Heart left ventricle (tissue), 16 donors: ENCODE results near the gene ECM1. TPM values are rescaled to one million over a fixed set of nuclear protein-coding genes. Genes with fewer than 3 reads are reported as not detected.

Source experiments
- ATAC-seq, 4 donors: fragments of 200-7000 bp; cut with Tn5 transposase; one replicate each; pipeline ENCODE4 v1.9.1; 2020 to 2022; ENCODE audit warnings: moderate library complexity in 4 of 4, mild to moderate bottlenecking in 3 of 4, moderate number of reproducible peaks in 1 of 4
- DNase-seq, 5 donors: peaks; one replicate each; pipeline ENCODE4 v3.0.0-alpha.2; 2020
- H3K27ac ChIP-seq, 12 donors: fragments of 200-600 bp; sonication (generic) in 4 of 12; one replicate each; pipeline versions ENCODE4 v1.5.0 to v1.8.0; 2016 to 2022; ENCODE audit warnings: mild to moderate bottlenecking in 2 of 12
- H3K27me3 ChIP-seq, 9 donors: fragments of 200-600 bp; sonication (generic) in 2 of 9; one replicate each; pipeline versions ENCODE4 v1.5.1 to v1.8.0; 2016 to 2022; ENCODE audit warnings: mild to moderate bottlenecking in 3 of 9
- H3K36me3 ChIP-seq, 9 donors: fragments of 200-600 bp; sonication (generic) in 2 of 9; one replicate each; pipeline versions ENCODE4 v1.5.0 to v1.8.0; 2018 to 2022; ENCODE audit warnings: mild to moderate bottlenecking in 2 of 9
- H3K4me1 ChIP-seq, 12 donors: fragments of 200-600 bp; sonication (generic) in 4 of 12; one replicate each; pipeline versions ENCODE4 v1.5.0 to v1.8.0; 2016 to 2022; ENCODE audit warnings: mild to moderate bottlenecking in 3 of 12
- H3K4me3 ChIP-seq, 12 donors: fragments of 200-600 bp; sonication (generic) in 4 of 12; one replicate each; pipeline versions ENCODE4 v1.5.0 to v1.8.0; 2017 to 2022; ENCODE audit warnings: mild to moderate bottlenecking in 9 of 12, moderate library complexity in 4 of 12
- H3K9me3 ChIP-seq, 12 donors: fragments of 200-600 bp; sonication (generic) in 4 of 12; one replicate each; pipeline versions ENCODE4 v1.5.0 to v1.8.0; 2016 to 2022; ENCODE audit warnings: mild to moderate bottlenecking in 1 of 12
- POLR2A ChIP-seq, 2 donors: fragments of 450-650 bp; IDR thresholded peaks; one replicate each; pipeline ENCODE4 v1.6.1; 2017; ENCODE audit warnings: antibody characterized with exemption in 2 of 2, mild to moderate bottlenecking in 2 of 2, moderate library complexity in 2 of 2
- WGBS, 4 donors: extraction: QIAGEN DNeasy Blood & Tissue Kit in 2 of 4; methylation state at CpG; one replicate each; pipeline versions ENCODE4 v1.1.5 to v1.1.7; 2013 to 2018; 5-methylcytosine and 5-hydroxymethylcytosine counted together
- intact Hi-C, 10 donors: fragments of 100-400 bp; cut with DNase I; formaldehyde crosslinking; loops; one replicate each; pipeline versions ENCODE4 v1.11.1 to v1.14.2; 2022
- polyA plus RNA-seq, 2 donors: library from polyadenylated mRNA; stranded (reverse); fragments of 200-250 nt; gene quantifications; one replicate each; pipeline ENCODE4 v1.2.3, GENCODE V29; 2013
- total RNA-seq, 9 donors: library from RNA; depleted of rRNA in 2 of 9; stranded (reverse); fragments of >200 nt in 2 of 9; fragmentation: NEBNext Ultra II Directional in 3 of 9; extraction: Animal tissue kit (Norgen Biotek cat#: 25700) in 3 of 9; gene quantifications; one replicate each; pipeline versions ENCODE4 v1.1.0 to v1.2.4, GENCODE V29; 2016 to 2023
- TF ChIP-seq, protein P1 (sequence below), 12 donors: fragments of 200-600 bp; sonication (generic) in 4 of 12; IDR thresholded peaks; one replicate each; pipeline versions ENCODE4 v1.5.0 to v1.8.0; 2018 to 2022; ENCODE audit warnings: antibody characterized with exemption in 12 of 12, mild to moderate bottlenecking in 5 of 12
- donor health status: ischemic (EF 13 %, LVEDD 7.1; RV severe dilation, severe dysfunction).
- donor health status: healthy with polysubstance abuse.
- donor health status: DM: no; HTN: yes; CAD: no.
- donor health status: DM: no; HTN: no; CAD: no.
- donor health status: ischemic (EF 25% LVEDD 6.9; RV normal size, moderate dysfunction).
- donor health status: ischemic (EF 25% LVEDD 5.7; RV mildly dilated, moderate dysfunction).
- donor health status: healthy.
- donor health status: DM: yes; HTN: yes; CAD: no.
- donor health status: ischemic (EF 35%, LVEDD 5.7; RV mildly dilated, moderate dysfunction).
- donor health status: nonischemic (EF 11% LVEDD 7.7; RV severe dilation, severe dysfunction).
- donor health status: DM: yes; HTN: yes; CAD: no.
- donor health status: PGD.
- donor health status: ischemic (EF 29% LVEDD 5.4; RV normal size, mild dysfunction).
- donor health status: nonischemic (EF 23%, LVEDD 6.1; RV moderate dilation, normal function).

Gene ECM1
- total and polyA plus RNA-seq, 11 donors, result 10.9 to 35.3 (median 15.4) TPM

DNA sequence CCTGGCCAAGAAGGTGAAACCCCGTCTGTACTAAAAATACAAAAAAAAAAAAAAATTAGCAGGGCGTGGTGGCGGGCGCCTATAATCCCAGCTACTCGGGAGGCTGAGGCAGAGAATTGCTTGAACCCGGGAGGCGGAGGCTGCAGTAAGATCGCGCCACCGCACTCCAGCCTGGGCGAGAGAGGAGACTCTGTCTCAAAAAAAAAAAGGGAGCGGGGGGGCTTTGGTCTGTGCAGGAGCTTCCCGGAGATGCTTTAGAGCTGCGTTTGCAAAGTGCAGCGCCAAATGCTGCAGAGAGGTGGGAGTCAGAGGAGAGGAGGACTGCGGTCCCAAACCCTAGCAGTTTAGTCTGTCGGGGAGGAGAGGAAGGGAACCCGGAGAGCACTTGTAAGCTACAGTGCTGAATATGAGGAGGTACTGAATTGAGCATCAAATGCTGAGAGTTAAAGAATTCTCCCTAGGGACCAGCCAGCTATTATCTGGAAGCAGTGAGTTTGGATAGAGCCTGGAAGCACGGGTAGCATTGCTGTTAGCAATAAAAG, 8.2 kb downstream of the ECM1 start:
- no peaks in the 10 kb centered on the region for H3K27me3 ChIP-seq
- DNase-seq (no peak), ATAC-seq (peak in 1 of 4 donors; percentile 1)
- H3K36me3 ChIP-seq, result peaks cover 0 to 26% (median 3%) of the 10 kb centered on the region in 9 donors
- peaks cover 0 to 16% (median 10%) of the 10 kb centered on the region in 12 donors for H3K4me1 ChIP-seq
- peak overlapping the region; percentile 61 to 93 (median 84) for H3K27ac ChIP-seq
- H3K9me3 ChIP-seq, result no peaks in the 10 kb centered on the region
- 2 to 3% (median 3%) methylated on average over 19 of the region's 19 CpGs for WGBS, 4 donors
- TF ChIP-seq POLR2A (IDR thresholded peaks at IDR 0.05), result no peak
- TF ChIP-seq, protein P1, sequence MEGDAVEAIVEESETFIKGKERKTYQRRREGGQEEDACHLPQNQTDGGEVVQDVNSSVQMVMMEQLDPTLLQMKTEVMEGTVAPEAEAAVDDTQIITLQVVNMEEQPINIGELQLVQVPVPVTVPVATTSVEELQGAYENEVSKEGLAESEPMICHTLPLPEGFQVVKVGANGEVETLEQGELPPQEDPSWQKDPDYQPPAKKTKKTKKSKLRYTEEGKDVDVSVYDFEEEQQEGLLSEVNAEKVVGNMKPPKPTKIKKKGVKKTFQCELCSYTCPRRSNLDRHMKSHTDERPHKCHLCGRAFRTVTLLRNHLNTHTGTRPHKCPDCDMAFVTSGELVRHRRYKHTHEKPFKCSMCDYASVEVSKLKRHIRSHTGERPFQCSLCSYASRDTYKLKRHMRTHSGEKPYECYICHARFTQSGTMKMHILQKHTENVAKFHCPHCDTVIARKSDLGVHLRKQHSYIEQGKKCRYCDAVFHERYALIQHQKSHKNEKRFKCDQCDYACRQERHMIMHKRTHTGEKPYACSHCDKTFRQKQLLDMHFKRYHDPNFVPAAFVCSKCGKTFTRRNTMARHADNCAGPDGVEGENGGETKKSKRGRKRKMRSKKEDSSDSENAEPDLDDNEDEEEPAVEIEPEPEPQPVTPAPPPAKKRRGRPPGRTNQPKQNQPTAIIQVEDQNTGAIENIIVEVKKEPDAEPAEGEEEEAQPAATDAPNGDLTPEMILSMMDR (IDR thresholded peaks at IDR 0.05), result no peak
- intact Hi-C loops, result loop anchor here in 1 of 10 donors (5.0 kb wide), 1 partner anchor 44 kb away; no protein-coding TSS in a partner anchor
- peak overlapping the region; percentile 12 to 86 (median 63) for H3K4me3 ChIP-seq

DNA sequence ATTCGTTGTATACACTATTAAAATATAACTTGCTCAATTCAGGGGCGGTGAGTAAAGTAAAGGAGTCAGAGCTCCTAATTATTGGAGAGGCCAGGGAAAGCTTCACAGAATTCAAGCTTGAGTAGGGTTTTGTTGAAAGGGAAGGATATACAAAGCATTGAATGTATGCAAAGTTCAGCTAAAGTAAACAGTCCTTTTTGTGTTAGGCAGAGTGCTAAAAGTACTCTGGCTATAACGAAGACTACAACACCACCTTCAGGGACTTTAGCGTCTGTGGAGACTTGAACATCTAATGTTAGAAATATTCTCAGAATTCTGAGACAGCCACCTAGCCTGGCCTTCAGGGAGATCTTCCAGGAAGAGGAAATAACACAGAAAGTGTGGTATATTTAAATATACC, 8.7 kb downstream of the ECM1 start:
- H3K27ac ChIP-seq, result peak overlapping the region in 7 of 12 donors; percentile 76 to 93 (median 87)
- intact Hi-C loops, result loop anchor here in 1 of 10 donors (5.0 kb wide), 1 partner anchor 44 kb away; no protein-coding TSS in a partner anchor
- TF ChIP-seq, protein P1 (IDR thresholded peaks at IDR 0.05), result no peak
- TF ChIP-seq POLR2A (IDR thresholded peaks at IDR 0.05), result no peak
- no peaks in the 10 kb centered on the region for H3K9me3 ChIP-seq
- DNase-seq (no peak), ATAC-seq (no peak)
- WGBS, 4 donors, result 54 to 56% (median 55%) methylated on average over 4 of the region's 4 CpGs
- H3K4me1 ChIP-seq, result peaks cover 0 to 16% (median 10%) of the 10 kb centered on the region in 12 donors
- H3K27me3 ChIP-seq, result no peaks in the 10 kb centered on the region
- H3K4me3 ChIP-seq, result peak overlapping the region in 5 of 12 donors; percentile 57 to 76 (median 65)
- peaks cover 0 to 21% (median 0%) of the 10 kb centered on the region in 9 donors for H3K36me3 ChIP-seq

DNA sequence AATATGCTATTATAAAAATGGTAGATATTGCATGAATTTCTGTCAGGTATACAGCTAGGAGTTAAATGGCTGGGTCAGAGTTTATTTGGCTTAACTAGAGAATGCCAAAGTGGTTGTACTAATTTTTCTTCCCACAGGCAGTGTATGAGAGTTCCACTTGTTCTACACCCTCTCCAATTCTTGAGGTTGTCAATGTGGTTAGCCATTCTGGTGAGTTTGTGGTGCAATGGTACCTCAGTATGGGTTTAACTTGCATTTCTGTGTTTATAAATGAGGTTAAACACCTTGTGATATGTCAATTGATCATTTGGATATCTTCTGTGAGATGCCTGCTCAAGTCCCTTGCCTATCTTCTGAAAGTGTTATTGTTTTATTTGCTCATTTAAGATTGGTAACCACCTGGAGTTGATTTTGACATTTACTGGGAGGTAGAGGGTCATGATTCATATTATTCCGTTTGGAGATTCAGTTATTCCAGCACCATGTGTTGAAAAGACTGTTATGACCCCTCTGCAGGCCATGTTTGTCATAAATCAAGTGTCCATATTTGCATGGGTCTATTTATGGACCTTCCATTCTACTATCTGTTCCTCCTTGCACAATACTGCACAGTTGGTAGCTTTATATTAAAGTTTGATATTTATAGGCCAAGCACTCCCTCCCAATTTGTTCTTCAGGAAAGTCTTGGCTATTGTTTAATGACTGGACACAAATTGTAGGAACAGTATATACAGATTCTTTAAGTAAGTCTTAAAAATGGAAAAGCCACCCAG, 13.5 kb downstream of the ECM1 start:
- Histone ChIP-seq H3K4me1 (peaks cover 0 to 7% (median 3%) of the 10 kb centered on the region in 12 donors), H3K4me3 (no peak overlapping the region), H3K9me3 (no peaks in the 10 kb centered on the region), H3K36me3 (no peaks in the 10 kb centered on the region), H3K27ac (no peak overlapping the region), H3K27me3 (no peaks in the 10 kb centered on the region)
- TF ChIP-seq POLR2A (IDR thresholded peaks at IDR 0.05), result no peak
- TF ChIP-seq, protein P1 (IDR thresholded peaks at IDR 0.05), result no peak
- intact Hi-C loops, result no loop called here
- DNase-seq, result no peak
- ATAC-seq, result no peak
- 71 to 83% (median 76%) methylated on average over 1 of the region's 1 CpG for WGBS, 4 donors

DNA sequence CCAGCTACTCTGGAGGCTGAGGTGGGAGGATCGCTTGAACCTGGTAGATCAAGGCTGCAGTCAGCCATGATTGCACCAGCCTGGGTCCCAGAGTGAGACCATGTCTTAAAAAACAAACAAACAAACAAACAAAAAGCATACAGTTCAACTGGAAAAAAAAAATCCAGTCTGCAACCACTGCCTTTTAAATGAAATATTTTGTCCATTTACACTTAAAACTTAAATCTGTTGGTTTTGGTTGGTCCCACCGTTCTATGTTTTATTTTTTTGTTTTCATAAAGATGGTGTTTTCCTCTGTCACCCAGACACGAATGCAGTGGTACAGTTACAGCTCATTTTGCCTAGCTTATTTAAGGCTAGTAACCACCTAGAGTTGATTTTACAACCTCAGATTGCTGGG, 17.4 kb downstream of the ECM1 start:
- peaks cover 0 to 10% (median 0%) of the 10 kb centered on the region in 12 donors for H3K4me1 ChIP-seq
- DNase-seq (no peak), ATAC-seq (no peak)
- TF ChIP-seq, protein P1 (IDR thresholded peaks at IDR 0.05), result no peak
- no peak for TF ChIP-seq POLR2A (IDR thresholded peaks at IDR 0.05)
- 86 to 90% (median 89%) methylated on average over 3 of the region's 3 CpGs for whole genome bisulfite sequencing, 4 donors
- no peaks in the 10 kb centered on the region for H3K9me3 ChIP-seq
- H3K36me3 ChIP-seq, result no peaks in the 10 kb centered on the region
- no peak overlapping the region for H3K4me3 ChIP-seq
- intact Hi-C loops, result no loop called here
- no peaks in the 10 kb centered on the region for H3K27me3 ChIP-seq
- no peak overlapping the region for H3K27ac ChIP-seq
